Cardiac fibroblast (primary cell): ENCODE data around the gene VRK1.

Experiments used
- DNase-seq, 2 donors: peaks; one replicate each; pipeline versions ENCODE4 v3.0.0 to v3.0.0-alpha.2; 2010; ENCODE audit warnings: low read depth in 2 of 2
- H3K4me3 ChIP-seq, 2 donors: replicated peaks in 1 of 2; 1 replicate in 1 of 2; 2 replicates in 1 of 2; pipeline ENCODE4 v1.5.1; 2011; ENCODE audit warnings: low read depth in 2 of 2, low read length in 2 of 2, mild to moderate bottlenecking in 2 of 2, moderate library complexity in 1 of 2
- CTCF ChIP-seq: IDR thresholded peaks from one replicate; pipeline ENCODE4 v1.5.1; 2011; ENCODE audit warnings: low read depth, mild to moderate bottlenecking, low read length, inconsistent platforms

The VRK1 gene

GRCh38 chr14:96916751-96917150, 119.6 kb downstream of the VRK1 start:
- TF ChIP-seq CTCF: no peak
- no peak for DNase-seq
- no peak overlapping the region for H3K4me3 ChIP-seq

GRCh38 chr14:96917442-96917963, 120.3 kb downstream of the VRK1 start:
- H3K4me3 ChIP-seq: no peak overlapping the region
- TF ChIP-seq CTCF: no peak
- no peak for DNase-seq

GRCh38 chr14:96920023-96920422, 122.8 kb downstream of the VRK1 start:
- H3K4me3 ChIP-seq: no peak overlapping the region
- no peak for DNase-seq
- no peak for TF ChIP-seq CTCF

- no peak for TF ChIP-seq CTCF
- no peak for DNase-seq
- H3K4me3 ChIP-seq: no peak overlapping the region
These were observed 123.6 kb downstream of the VRK1 start for GRCh38 chr14:96920820-96921219.

- no peak overlapping the region for H3K4me3 ChIP-seq
- TF ChIP-seq CTCF: no peak
- DNase-seq: no peak
These were observed 125.8 kb downstream of the VRK1 start for GRCh38 chr14:96922986-96923385.

- no peak for DNase-seq
- H3K4me3 ChIP-seq: no peak overlapping the region
- TF ChIP-seq CTCF: no peak
These were observed 128.2 kb downstream of the VRK1 start for GRCh38 chr14:96925422-96925821.

GRCh38 chr14:96926001-96926400, 128.8 kb downstream of the VRK1 start:
- no peak overlapping the region for H3K4me3 ChIP-seq
- TF ChIP-seq CTCF: no peak
- no peak for DNase-seq
